Duodenal mucosa (tissue), 2 donors: ENCODE results near the gene OCIAD2.
"Not testable (repeated sequence)": the region's sequence is repeated elsewhere in the genome, so short reads cannot be mapped to it uniquely, and the experiment has no call there.

Experiments used
- H3K27ac ChIP-seq: one replicate; pipeline ENCODE4 v1.7.0; 2013; ENCODE audit warnings: low read depth, low read length
- H3K27me3 ChIP-seq, 2 donors: one replicate each; pipeline ENCODE4 v1.7.0; 2013; ENCODE audit warnings: low read length in 2 of 2, control low read depth in 1 of 2; ENCODE audit not compliant: insufficient read depth in 2 of 2, control insufficient read depth in 1 of 2
- H3K36me3 ChIP-seq, 2 donors: one replicate each; pipeline ENCODE4 v1.7.0; 2013; ENCODE audit warnings: low read length in 2 of 2, control low read depth in 1 of 2; ENCODE audit not compliant: insufficient read depth in 2 of 2, control insufficient read depth in 1 of 2
- H3K4me1 ChIP-seq, 2 donors: one replicate each; pipeline ENCODE4 v1.7.0; 2013; ENCODE audit warnings: low read length in 2 of 2, control low read depth in 1 of 2; ENCODE audit not compliant: insufficient read depth in 2 of 2, control insufficient read depth in 1 of 2
- H3K4me3 ChIP-seq, 2 donors: one replicate each; pipeline ENCODE4 v1.7.0; 2013; ENCODE audit warnings: low read length in 2 of 2, low read depth in 1 of 2
- H3K9ac ChIP-seq, 2 donors: one replicate each; pipeline ENCODE4 v1.7.0; 2013; ENCODE audit warnings: low read length in 2 of 2, low read depth in 1 of 2
- H3K9me3 ChIP-seq, 2 donors: one replicate each; pipeline ENCODE4 v1.7.0; 2013; ENCODE audit warnings: low read length in 2 of 2, control low read depth in 1 of 2; ENCODE audit not compliant: control insufficient read depth in 1 of 2

The OCIAD2 gene

DNA sequence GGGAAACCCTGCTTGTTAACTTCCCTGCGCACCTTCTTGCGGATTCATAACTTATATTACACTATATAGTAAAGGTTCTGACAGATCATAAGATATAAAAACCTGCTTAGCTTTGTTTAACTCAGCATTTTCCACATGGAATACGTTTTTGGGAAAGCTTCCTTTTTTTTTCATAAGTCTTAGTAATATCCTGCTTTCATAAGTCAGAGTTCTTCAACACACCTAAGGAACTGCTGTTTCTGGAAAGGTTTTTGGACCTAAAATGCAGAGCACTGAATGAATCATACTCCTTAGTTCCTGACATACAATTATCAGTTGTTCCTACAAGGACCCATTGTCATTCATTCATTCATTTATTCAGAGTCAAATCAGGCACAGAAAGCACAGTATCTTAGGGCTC, 32.3 kb upstream of the OCIAD2 start:
- Histone ChIP-seq H3K4me3 (no peak overlapping the region), H3K27me3 (no peaks in the 10 kb centered on the region), H3K9me3 (peaks cover 0 to 7% of the 10 kb centered on the region in 2 donors), H3K4me1 (no peaks in the 10 kb centered on the region), H3K27ac (no peak overlapping the region), H3K9ac (no peak overlapping the region), H3K36me3 (no peaks in the 10 kb centered on the region)

- H3K4me1 ChIP-seq = no peaks in the 10 kb centered on the region
- H3K9me3 ChIP-seq = peaks cover 0 to 7% of the 10 kb centered on the region in 2 donors
- no peak overlapping the region for H3K4me3 ChIP-seq
- H3K27me3 ChIP-seq = no peaks in the 10 kb centered on the region
- no peaks in the 10 kb centered on the region for H3K36me3 ChIP-seq
- no peak overlapping the region for H3K9ac ChIP-seq
- H3K27ac ChIP-seq = no peak overlapping the region
These were observed 30.5 kb upstream of the OCIAD2 start for GRCh38 chr4:48937033-48937432.

DNA sequence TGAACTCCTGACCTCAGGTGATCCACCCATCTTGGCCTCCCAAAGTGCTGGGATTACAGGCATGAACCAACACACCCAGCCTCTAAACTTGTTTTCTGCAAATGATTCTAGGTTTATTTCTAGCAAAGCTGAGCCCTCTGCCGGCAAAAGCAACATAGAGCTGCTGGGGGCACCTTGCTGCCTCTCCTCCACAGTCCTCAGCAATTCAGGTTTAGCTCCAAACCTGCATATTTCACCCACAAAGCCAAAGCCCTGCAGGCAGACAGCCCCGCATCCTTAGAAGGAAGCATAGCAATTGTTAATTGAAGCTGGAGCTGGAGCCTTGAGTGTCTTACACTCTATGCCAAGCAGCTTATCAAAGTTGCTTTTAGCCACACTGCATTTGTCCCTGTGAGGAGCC, 24.9 kb upstream of the OCIAD2 start:
- Histone ChIP-seq H3K9ac (no peak overlapping the region), H3K9me3 (no peaks in the 10 kb centered on the region), H3K27me3 (no peaks in the 10 kb centered on the region), H3K4me3 (no peak overlapping the region), H3K4me1 (no peaks in the 10 kb centered on the region), H3K36me3 (no peaks in the 10 kb centered on the region), H3K27ac (no peak overlapping the region)

DNA sequence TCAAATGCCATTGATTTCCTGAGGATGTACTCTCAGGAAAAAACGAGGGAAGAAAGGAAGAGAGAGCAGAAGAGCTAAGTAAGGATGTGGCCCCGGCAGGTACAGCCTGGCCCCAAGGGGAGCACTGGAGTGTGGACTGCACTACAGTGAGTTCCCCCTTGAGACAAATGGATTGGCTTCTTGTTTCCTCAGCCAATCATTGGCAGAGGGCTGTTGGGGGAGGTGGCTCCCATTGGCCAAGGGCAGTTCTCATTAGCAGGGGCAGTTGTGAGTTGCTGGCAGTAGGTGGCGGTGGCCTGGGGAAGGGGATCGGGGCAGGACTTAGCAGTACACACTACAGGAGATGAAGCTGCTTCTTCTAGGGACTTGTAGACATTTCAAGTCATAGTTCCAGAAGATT, 24.1 kb upstream of the OCIAD2 start:
- no peaks in the 10 kb centered on the region for H3K27me3 ChIP-seq
- H3K9me3 ChIP-seq = no peaks in the 10 kb centered on the region
- no peaks in the 10 kb centered on the region for H3K36me3 ChIP-seq
- H3K4me3 ChIP-seq = no peak overlapping the region
- no peak overlapping the region for H3K9ac ChIP-seq
- no peak overlapping the region for H3K27ac ChIP-seq
- no peaks in the 10 kb centered on the region for H3K4me1 ChIP-seq

GRCh38 chr4:48924416-48924815, 17.8 kb upstream of the OCIAD2 start:
- Histone ChIP-seq H3K4me3 (no peak overlapping the region), H3K9ac (no peak overlapping the region), H3K27ac (no peak overlapping the region), H3K27me3 (no peaks in the 10 kb centered on the region), H3K9me3 (no peaks in the 10 kb centered on the region), H3K4me1 (no peaks in the 10 kb centered on the region), H3K36me3 (no peaks in the 10 kb centered on the region)

DNA sequence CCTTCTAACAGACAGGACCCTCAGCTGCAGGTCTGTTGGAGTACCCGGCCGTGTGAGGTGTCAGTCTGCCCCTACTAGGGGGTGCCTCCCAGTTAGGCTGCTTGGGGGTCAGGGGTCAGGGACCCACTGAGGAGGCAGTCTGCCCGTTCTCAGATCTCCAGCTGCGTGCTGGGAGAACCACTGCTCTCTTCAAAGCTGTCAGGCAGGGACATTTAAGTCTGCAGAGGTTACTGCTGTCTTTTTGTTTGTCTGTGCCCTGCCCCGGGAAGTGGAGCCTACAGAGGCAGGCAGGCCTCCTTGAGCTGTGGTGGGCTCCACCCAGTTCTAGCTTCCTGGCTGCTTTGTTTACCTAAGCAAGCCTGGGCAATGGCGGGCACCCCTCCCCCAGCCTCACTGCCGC, 16.5 kb upstream of the OCIAD2 start:
- H3K9me3 ChIP-seq = not testable (repeated sequence)

DNA sequence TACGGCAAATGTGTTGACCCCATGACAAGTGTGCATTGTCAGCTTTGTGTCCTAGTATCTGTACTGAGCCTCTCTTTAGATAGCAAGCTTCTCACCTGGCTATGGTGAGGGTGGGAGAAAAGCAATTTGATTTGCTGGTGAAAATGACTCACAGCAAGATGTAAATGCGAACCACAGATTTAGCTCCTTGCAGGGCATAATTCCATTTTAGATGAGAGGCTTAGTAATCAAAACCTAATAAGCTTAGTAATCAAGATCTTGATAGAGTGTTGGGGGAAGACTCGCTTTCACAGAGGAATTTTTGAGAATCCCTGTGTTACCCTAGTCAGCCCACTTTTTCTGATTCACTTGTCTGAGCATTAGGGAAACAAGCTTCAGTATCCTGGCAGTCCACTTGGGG, 7.7 kb upstream of the OCIAD2 start:
- Histone ChIP-seq H3K9ac (no peak overlapping the region), H3K36me3 (no peaks in the 10 kb centered on the region), H3K4me1 (no peaks in the 10 kb centered on the region), H3K4me3 (no peak overlapping the region), H3K9me3 (no peaks in the 10 kb centered on the region), H3K27me3 (no peaks in the 10 kb centered on the region), H3K27ac (no peak overlapping the region)

More for the DNA sequence above, 16.5 kb upstream of the OCIAD2 start:
- not testable (repeated sequence) for H3K4me1 ChIP-seq, H3K27me3 ChIP-seq, H3K36me3 ChIP-seq, H3K9ac ChIP-seq, H3K4me3 ChIP-seq, H3K27ac ChIP-seq

- H3K9me3 ChIP-seq = no peaks in the 10 kb centered on the region
- H3K4me1 ChIP-seq = no peaks in the 10 kb centered on the region
- no peak overlapping the region for H3K27ac ChIP-seq
- H3K4me3 ChIP-seq = no peak overlapping the region
- H3K27me3 ChIP-seq = no peaks in the 10 kb centered on the region
- H3K9ac ChIP-seq = no peak overlapping the region
- H3K36me3 ChIP-seq = no peaks in the 10 kb centered on the region
These were observed 6.8 kb upstream of the OCIAD2 start for GRCh38 chr4:48913346-48913745.

DNA sequence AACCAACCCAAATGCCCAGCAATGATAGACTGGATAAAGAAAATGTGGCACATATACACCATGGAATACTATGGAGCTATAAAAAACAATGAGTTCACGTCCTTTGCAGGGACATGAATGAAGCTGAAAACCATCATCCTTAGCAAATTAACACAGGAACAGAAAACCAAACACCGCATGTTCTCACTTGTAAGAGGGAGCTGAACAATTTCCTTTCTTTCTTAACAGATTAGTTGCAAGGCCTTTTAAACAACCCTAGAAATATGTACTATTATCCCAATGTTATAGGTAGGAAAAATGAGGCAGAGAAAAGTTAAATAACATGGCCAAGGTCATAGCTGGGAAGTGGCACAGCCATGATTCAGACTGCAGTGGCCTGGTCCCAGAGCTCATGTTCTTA, 5.8 kb upstream of the OCIAD2 start:
- Histone ChIP-seq H3K36me3 (no peaks in the 10 kb centered on the region), H3K9ac (no peak overlapping the region), H3K4me3 (no peak overlapping the region), H3K4me1 (no peaks in the 10 kb centered on the region), H3K9me3 (no peaks in the 10 kb centered on the region), H3K27ac (no peak overlapping the region), H3K27me3 (no peaks in the 10 kb centered on the region)

DNA sequence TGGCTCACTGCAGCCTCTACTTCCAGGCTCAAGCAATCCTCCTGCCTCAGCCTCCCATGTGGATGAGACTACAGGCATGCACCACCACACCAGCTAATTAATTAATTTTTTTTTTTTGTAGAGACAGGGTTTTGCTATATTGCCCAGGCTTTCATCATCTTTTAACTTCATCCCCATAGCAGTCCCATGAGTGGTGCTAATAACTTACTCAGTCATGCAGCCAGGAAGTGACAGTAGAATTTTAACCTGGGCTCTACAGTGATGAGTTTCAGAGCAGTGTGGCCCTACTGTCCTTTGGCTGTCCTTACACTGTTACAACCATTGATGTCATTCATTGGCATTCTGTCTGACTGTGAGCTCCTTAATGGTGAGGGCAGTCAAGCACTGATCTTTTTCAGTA, 3.9 kb upstream of the OCIAD2 start:
- Histone ChIP-seq H3K27me3 (no peaks in the 10 kb centered on the region), H3K4me1 (peaks cover 10 to 13% of the 10 kb centered on the region in 2 donors), H3K9ac (no peak overlapping the region), H3K27ac (no peak overlapping the region), H3K9me3 (no peaks in the 10 kb centered on the region), H3K36me3 (no peaks in the 10 kb centered on the region), H3K4me3 (no peak overlapping the region)

- H3K27ac ChIP-seq = no peak overlapping the region
- no peaks in the 10 kb centered on the region for H3K27me3 ChIP-seq
- peaks cover 17 to 19% of the 10 kb centered on the region in 2 donors for H3K4me1 ChIP-seq
- no peaks in the 10 kb centered on the region for H3K36me3 ChIP-seq
- no peak overlapping the region for H3K4me3 ChIP-seq
- H3K9me3 ChIP-seq = no peaks in the 10 kb centered on the region
- H3K9ac ChIP-seq = no peak overlapping the region
These were observed 3.1 kb upstream of the OCIAD2 start for GRCh38 chr4:48909697-48910096.
